ENCODE results near the gene SMPD2.

Gene SMPD2

GRCh38 chr6:109440331-109441068 is at the start of gene SMPD2, which contains the start of gene PPIL6:
Gene SMPD2, plus strand, starts transcription at chr6:109440724. Its CDS starts 398 bp downstream, at chr6:109441122.
Gene PPIL6, minus strand, starts transcription at chr6:109440628. Its CDS starts 38 bp downstream, at chr6:109440590.
- no peaks in the 10 kb centered on the region for H3K27me3 ChIP-seq (replicated peaks)
- peak; percentile 81 for DNase-seq
- peak; percentile 31 for TF ChIP-seq CTCF (IDR thresholded peaks at IDR 0.05; ENCODE audit: low read depth, low read length, missing control alignments)
- H3K27ac ChIP-seq: peak within 1 kb of the TSS; percentile 83
- H3K36me3 ChIP-seq (replicated peaks): peaks cover 23% of the 10 kb centered on the region
- peak within 1 kb of the TSS; percentile 80 for H3K4me3 ChIP-seq (ENCODE audit: low read depth, low read length)
- in situ Hi-C loops (cut with HindIII; ENCODE audit: low pct_ligation_motif_present, low sequenced_read_pairs): no loop called here

GRCh38 chr6:109393157-109393885 is 47.2 kb upstream of the SMPD2 start:
- in situ Hi-C loops (cut with HindIII; ENCODE audit: low pct_ligation_motif_present, low sequenced_read_pairs): no loop called here
- Histone ChIP-seq H3K4me3 (ENCODE audit: low read depth, low read length) (no peak overlapping the region), H3K27ac (peak overlapping the region; percentile 30), H3K36me3 (replicated peaks) (no peaks in the 10 kb centered on the region), H3K27me3 (replicated peaks) (no peaks in the 10 kb centered on the region)
- DNase-seq: no peak
- TF ChIP-seq CTCF (IDR thresholded peaks at IDR 0.05; ENCODE audit: low read depth, low read length, missing control alignments): no peak

DNA sequence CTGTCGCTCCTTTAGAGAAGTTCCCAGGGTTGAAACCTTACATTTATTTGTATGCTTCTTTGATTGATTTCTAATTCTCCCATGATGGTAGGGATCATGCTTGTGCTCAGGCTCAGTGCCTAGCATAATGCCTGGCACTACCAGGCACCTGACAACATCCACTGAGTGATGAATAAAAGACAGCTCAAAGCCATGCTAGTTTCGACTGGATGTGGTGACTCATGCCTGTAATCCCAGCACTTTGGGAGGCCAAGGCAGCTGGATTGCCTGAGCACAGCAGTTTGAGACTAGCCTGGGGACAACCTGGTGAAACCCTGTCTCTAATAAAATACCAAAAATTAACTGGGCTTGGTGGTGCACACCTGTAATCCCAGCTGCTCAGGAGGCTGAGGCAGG is 46.6 kb upstream of the SMPD2 start:
- TF ChIP-seq CTCF (IDR thresholded peaks at IDR 0.05; ENCODE audit: low read depth, low read length, missing control alignments): no peak
- peak; percentile 76 for DNase-seq
- in situ Hi-C loops (cut with HindIII; ENCODE audit: low pct_ligation_motif_present, low sequenced_read_pairs): no loop called here
- Histone ChIP-seq H3K4me3 (ENCODE audit: low read depth, low read length) (no peak overlapping the region), H3K36me3 (replicated peaks) (no peaks in the 10 kb centered on the region), H3K27ac (peak overlapping the region; percentile 30), H3K27me3 (replicated peaks) (no peaks in the 10 kb centered on the region)

GRCh38 chr6:109396046-109396718 is 44.3 kb upstream of the SMPD2 start:
- no peak for DNase-seq
- no peak overlapping the region for H3K4me3 ChIP-seq (ENCODE audit: low read depth, low read length)
- H3K27me3 ChIP-seq (replicated peaks): no peaks in the 10 kb centered on the region
- in situ Hi-C loops (cut with HindIII; ENCODE audit: low pct_ligation_motif_present, low sequenced_read_pairs): no loop called here
- no peak overlapping the region for H3K27ac ChIP-seq
- TF ChIP-seq CTCF (IDR thresholded peaks at IDR 0.05; ENCODE audit: low read depth, low read length, missing control alignments): no peak
- H3K36me3 ChIP-seq (replicated peaks): no peaks in the 10 kb centered on the region

DNA sequence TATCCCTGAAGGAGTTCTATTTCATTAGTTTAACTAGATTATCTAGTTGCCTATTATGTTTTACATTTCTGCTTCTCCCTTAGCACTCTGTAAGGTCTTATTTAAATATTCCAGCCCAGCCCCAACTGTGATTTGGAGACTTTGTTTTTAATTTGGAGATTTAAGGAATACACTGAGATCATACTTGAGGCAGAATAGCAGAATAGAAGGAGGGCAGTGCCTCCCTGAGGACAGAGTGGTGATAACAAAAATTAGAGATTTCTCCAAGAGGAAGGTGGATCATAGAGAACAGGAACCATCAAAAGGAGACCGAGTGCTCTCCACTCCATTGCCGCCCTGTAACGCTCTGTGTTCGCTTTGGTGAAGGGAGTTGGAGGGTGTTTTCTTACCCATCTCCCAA is 43.5 kb upstream of the SMPD2 start:
- no peaks in the 10 kb centered on the region for H3K36me3 ChIP-seq (replicated peaks)
- TF ChIP-seq CTCF (IDR thresholded peaks at IDR 0.05; ENCODE audit: low read depth, low read length, missing control alignments): peak; percentile 42
- no peak overlapping the region for H3K27ac ChIP-seq
- no peaks in the 10 kb centered on the region for H3K27me3 ChIP-seq (replicated peaks)
- in situ Hi-C loops (cut with HindIII; ENCODE audit: low pct_ligation_motif_present, low sequenced_read_pairs): no loop called here
- H3K4me3 ChIP-seq (ENCODE audit: low read depth, low read length): no peak overlapping the region
- no peak for DNase-seq
